ENCODE measurements around the gene MRTFB. TPM values are rescaled to one million over a fixed set of nuclear protein-coding genes. Genes with fewer than 3 reads are reported as not detected.
A peak's percentile ranks its signal among the peaks of the same experiment; 100 is the strongest.

MRTFB gene
- total and polyA plus RNA-seq, 4 donors, result 19.1 to 32.1 (median 25.1) TPM

DNA sequence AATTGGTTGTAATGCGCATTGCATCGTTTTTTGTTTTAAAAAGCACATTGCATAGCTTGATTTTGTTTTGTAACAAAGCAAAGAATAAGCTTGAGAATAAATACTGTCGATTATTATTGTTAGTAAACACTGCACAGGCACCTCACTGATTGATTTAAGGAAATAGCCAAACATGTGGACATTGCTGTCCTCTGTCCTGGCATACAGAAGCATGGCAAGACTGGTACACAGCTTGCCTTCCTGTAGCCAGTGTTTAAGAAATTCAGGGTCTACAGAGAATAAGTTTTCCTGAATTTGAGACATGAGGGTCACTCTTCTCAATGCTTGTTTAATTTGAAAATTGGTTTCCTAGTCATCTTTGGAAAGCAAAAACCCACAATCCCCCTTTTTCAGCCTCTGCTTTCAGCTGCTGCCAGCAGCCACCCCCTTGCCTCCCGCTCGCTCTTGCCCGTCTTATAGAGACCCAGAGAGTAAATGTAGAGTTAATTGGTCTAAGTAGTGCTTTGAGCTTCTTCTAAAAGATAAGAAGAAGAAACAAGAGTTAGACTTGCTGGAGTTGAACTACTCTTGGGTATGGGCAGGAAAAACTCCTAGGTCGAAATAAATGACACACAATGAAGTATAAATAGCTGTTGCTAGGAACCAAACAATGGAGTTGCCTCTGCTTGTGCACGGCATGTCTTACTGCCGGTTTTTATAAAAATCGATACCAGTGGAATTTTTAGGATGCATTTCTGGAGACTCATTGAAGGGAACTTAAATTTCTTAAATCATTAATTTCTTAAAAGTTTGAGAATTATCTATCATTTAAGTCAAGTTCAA lies 116.6 kb downstream of the MRTFB start:
- H3K4me3 ChIP-seq (ENCODE audit: low read depth, low read length), result peak overlapping the region; percentile 40
- 20% methylated on average over 1 of the region's 10 CpGs for WGBS (ENCODE audit: insufficient coverage)
- no peaks in the 10 kb centered on the region for H3K9me3 ChIP-seq (ENCODE audit: control insufficient read depth, insufficient read depth, low read length)
- no peaks in the 10 kb centered on the region for H3K27me3 ChIP-seq (ENCODE audit: control insufficient read depth, insufficient read depth, low read length)
- H3K4me1 ChIP-seq (ENCODE audit: control insufficient read depth, insufficient read depth, low read length), result peaks cover 8% of the 10 kb centered on the region
- peak in 2 of 6 donors; percentile 27 to 43 for DNase-seq (ENCODE audit: low read depth in 4 of 6, low spot score in 6 of 6)
- no peaks in the 10 kb centered on the region for H3K36me3 ChIP-seq (ENCODE audit: control insufficient read depth, insufficient read depth, low read length)
- H3K27ac ChIP-seq (ENCODE audit: low read depth, low read length), result peak overlapping the region; percentile 68

DNA sequence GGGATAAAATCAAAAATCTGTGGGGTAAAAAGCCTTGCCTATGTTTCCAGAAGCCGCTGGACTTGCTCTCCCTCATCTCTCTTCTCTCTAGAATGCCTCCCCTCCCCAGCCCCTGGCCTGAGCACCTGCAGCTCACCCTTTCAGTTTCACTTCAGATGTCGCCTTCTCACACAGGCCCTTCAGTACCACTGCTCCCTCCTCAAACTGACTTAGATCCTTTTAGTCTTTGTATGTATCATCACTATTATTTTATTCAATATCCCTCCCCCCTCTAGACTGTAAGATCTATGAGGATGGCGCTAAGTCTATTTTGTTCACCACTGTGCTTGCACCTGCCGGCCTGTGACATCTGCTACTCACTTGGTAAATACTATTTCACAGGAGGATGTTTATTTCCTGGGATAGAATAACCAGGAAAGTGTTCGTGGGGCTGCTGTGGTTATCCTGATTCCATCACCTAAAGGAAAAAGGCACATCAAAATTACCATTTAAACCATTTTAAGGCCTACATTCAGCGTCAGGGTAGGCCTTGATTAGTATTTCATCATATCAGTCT lies 122.3 kb downstream of the MRTFB start:
- no peaks in the 10 kb centered on the region for H3K27me3 ChIP-seq (ENCODE audit: control insufficient read depth, insufficient read depth, low read length)
- H3K4me3 ChIP-seq (ENCODE audit: low read depth, low read length), result no peak overlapping the region
- no peaks in the 10 kb centered on the region for H3K4me1 ChIP-seq (ENCODE audit: control insufficient read depth, insufficient read depth, low read length)
- H3K36me3 ChIP-seq (ENCODE audit: control insufficient read depth, insufficient read depth, low read length), result no peaks in the 10 kb centered on the region
- DNase-seq (ENCODE audit: low read depth in 4 of 6, low spot score in 6 of 6), result no peak
- no peak overlapping the region for H3K27ac ChIP-seq (ENCODE audit: low read depth, low read length)
- WGBS (ENCODE audit: insufficient coverage), result 80% methylated on average over 2 of the region's 6 CpGs
- H3K9me3 ChIP-seq (ENCODE audit: control insufficient read depth, insufficient read depth, low read length), result no peaks in the 10 kb centered on the region

DNA sequence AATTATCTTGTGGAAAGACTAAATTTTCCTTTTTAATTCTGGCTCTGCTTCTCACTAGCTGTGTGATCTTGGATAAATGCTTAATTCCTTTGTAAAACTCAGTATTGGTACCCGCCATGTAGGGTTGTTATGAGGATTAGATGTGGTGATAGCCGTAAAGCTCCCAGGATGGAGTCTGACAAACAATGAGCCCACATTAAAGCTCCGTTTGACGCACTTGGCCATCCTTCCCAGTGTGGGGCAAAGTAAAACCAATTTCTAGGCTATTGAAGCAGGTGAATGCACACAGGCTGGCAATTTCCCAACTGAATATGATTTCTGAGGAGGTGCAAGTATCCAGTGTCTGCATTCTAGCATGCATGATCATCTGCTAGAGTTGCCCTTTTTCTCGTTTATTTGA lies 123.6 kb downstream of the MRTFB start:
- no peak overlapping the region for H3K4me3 ChIP-seq (ENCODE audit: low read depth, low read length)
- no peak overlapping the region for H3K27ac ChIP-seq (ENCODE audit: low read depth, low read length)
- H3K36me3 ChIP-seq (ENCODE audit: control insufficient read depth, insufficient read depth, low read length), result no peaks in the 10 kb centered on the region
- H3K9me3 ChIP-seq (ENCODE audit: control insufficient read depth, insufficient read depth, low read length), result no peaks in the 10 kb centered on the region
- peak in 1 of 6 donors; percentile 48 for DNase-seq (ENCODE audit: low read depth in 4 of 6, low spot score in 6 of 6)
- H3K4me1 ChIP-seq (ENCODE audit: control insufficient read depth, insufficient read depth, low read length), result no peaks in the 10 kb centered on the region
- WGBS (ENCODE audit: insufficient coverage), result 65% methylated on average over 3 of the region's 5 CpGs
- no peaks in the 10 kb centered on the region for H3K27me3 ChIP-seq (ENCODE audit: control insufficient read depth, insufficient read depth, low read length)

- peak in 2 of 6 donors; percentile 56 to 76 for DNase-seq (ENCODE audit: low read depth in 4 of 6, low spot score in 6 of 6)
- Histone ChIP-seq H3K9me3 (ENCODE audit: control insufficient read depth, insufficient read depth, low read length) (no peaks in the 10 kb centered on the region), H3K4me3 (ENCODE audit: low read depth, low read length) (no peak overlapping the region), H3K4me1 (ENCODE audit: control insufficient read depth, insufficient read depth, low read length) (no peaks in the 10 kb centered on the region), H3K27me3 (ENCODE audit: control insufficient read depth, insufficient read depth, low read length) (no peaks in the 10 kb centered on the region), H3K27ac (ENCODE audit: low read depth, low read length) (no peak overlapping the region), H3K36me3 (ENCODE audit: control insufficient read depth, insufficient read depth, low read length) (no peaks in the 10 kb centered on the region)
- WGBS (ENCODE audit: insufficient coverage), result no CpG with 5 or more reads among the region's 2 CpGs
These were observed 124.9 kb downstream of the MRTFB start for GRCh38 chr16:14196011-14196410.

DNA sequence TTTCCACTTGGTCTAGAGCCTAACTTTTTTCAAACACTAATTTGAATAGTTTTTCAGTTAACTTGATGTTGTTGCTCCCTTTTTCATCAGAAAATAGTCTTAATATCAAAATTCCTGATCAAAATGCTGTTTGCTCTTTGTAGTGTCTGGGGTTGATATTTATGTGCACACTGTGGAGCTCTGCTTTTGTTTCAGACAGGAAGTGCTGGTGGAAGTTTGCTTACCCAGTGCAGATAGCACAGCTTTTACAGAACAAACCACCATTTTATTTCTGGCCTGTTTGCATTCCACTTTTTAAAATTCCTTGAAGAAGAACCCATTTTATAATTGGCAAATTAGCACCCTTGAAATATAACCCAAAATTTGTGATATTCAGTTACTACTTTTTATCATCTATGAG lies 125.4 kb downstream of the MRTFB start:
- no peak overlapping the region for H3K4me3 ChIP-seq (ENCODE audit: low read depth, low read length)
- DNase-seq (ENCODE audit: low read depth in 4 of 6, low spot score in 6 of 6), result no peak

DNA sequence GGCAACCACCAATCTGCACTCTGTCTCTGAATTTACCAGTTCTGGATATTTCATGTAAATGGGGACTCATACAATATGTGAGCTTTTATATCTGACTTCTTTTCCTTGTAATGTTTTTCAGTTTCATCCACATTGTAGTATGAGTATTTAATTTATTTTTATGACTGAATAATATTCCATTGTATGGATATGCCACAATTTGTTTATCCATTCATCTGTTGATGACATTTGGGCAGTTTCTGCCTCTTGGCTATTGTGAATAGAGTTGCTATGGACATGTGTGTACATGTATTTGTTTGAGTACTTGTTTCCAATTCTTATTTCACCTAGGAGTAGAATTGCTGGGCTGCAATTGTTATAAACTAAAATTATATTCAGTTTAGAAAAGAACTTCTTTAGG lies 126.9 kb downstream of the MRTFB start:
- no peaks in the 10 kb centered on the region for H3K4me1 ChIP-seq (ENCODE audit: control insufficient read depth, insufficient read depth, low read length)
- H3K4me3 ChIP-seq (ENCODE audit: low read depth, low read length), result no peak overlapping the region
- H3K27ac ChIP-seq (ENCODE audit: low read depth, low read length), result no peak overlapping the region
- no peaks in the 10 kb centered on the region for H3K27me3 ChIP-seq (ENCODE audit: control insufficient read depth, insufficient read depth, low read length)
- H3K9me3 ChIP-seq (ENCODE audit: control insufficient read depth, insufficient read depth, low read length), result no peaks in the 10 kb centered on the region
- no peak for DNase-seq (ENCODE audit: low read depth in 4 of 6, low spot score in 6 of 6)
- no peaks in the 10 kb centered on the region for H3K36me3 ChIP-seq (ENCODE audit: control insufficient read depth, insufficient read depth, low read length)

More for the DNA sequence above, 125.4 kb downstream of the MRTFB start:
- Histone ChIP-seq H3K27me3 (ENCODE audit: control insufficient read depth, insufficient read depth, low read length) (no peaks in the 10 kb centered on the region), H3K36me3 (ENCODE audit: control insufficient read depth, insufficient read depth, low read length) (no peaks in the 10 kb centered on the region), H3K27ac (ENCODE audit: low read depth, low read length) (no peak overlapping the region), H3K9me3 (ENCODE audit: control insufficient read depth, insufficient read depth, low read length) (no peaks in the 10 kb centered on the region), H3K4me1 (ENCODE audit: control insufficient read depth, insufficient read depth, low read length) (no peaks in the 10 kb centered on the region)

GRCh38 chr16:14198572-14198971 lies 127.5 kb downstream of the MRTFB start:
- Histone ChIP-seq H3K27ac (ENCODE audit: low read depth, low read length) (no peak overlapping the region), H3K4me1 (ENCODE audit: control insufficient read depth, insufficient read depth, low read length) (no peaks in the 10 kb centered on the region), H3K9me3 (ENCODE audit: control insufficient read depth, insufficient read depth, low read length) (no peaks in the 10 kb centered on the region), H3K4me3 (ENCODE audit: low read depth, low read length) (no peak overlapping the region), H3K36me3 (ENCODE audit: control insufficient read depth, insufficient read depth, low read length) (no peaks in the 10 kb centered on the region), H3K27me3 (ENCODE audit: control insufficient read depth, insufficient read depth, low read length) (no peaks in the 10 kb centered on the region)
- DNase-seq (ENCODE audit: low read depth in 4 of 6, low spot score in 6 of 6), result no peak
- no CpG with 5 or more reads among the region's 1 CpG for WGBS (ENCODE audit: insufficient coverage)

- no peak for DNase-seq (ENCODE audit: low read depth in 4 of 6, low spot score in 6 of 6)
- no peak overlapping the region for H3K4me3 ChIP-seq (ENCODE audit: low read depth, low read length)
- no peaks in the 10 kb centered on the region for H3K9me3 ChIP-seq (ENCODE audit: control insufficient read depth, insufficient read depth, low read length)
- H3K4me1 ChIP-seq (ENCODE audit: control insufficient read depth, insufficient read depth, low read length), result no peaks in the 10 kb centered on the region
- no peak overlapping the region for H3K27ac ChIP-seq (ENCODE audit: low read depth, low read length)
- WGBS (ENCODE audit: insufficient coverage), result 90% methylated on average over 4 of the region's 4 CpGs
- no peaks in the 10 kb centered on the region for H3K36me3 ChIP-seq (ENCODE audit: control insufficient read depth, insufficient read depth, low read length)
- no peaks in the 10 kb centered on the region for H3K27me3 ChIP-seq (ENCODE audit: control insufficient read depth, insufficient read depth, low read length)
These were observed 128.1 kb downstream of the MRTFB start for GRCh38 chr16:14199199-14199598.

DNA sequence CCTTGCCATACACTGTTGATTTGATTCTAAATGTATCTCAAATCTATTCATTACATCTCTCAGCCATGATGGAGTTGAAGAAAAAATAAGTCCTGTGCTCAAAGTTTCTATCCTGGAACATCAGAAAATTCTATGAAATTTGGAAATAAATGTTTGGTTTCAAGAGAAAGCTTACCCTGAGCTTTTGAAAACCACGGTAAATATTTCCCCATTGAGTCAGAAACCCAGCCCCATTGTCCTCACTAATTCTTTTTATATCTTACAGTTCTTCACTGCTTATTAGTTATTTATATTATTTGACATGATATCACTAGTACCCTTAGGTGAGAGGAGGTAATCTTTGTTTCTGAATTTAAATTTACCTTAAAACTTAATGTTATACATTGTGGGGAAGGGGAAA lies 128.5 kb downstream of the MRTFB start:
- no CpG with 5 or more reads among the region's 1 CpG for WGBS (ENCODE audit: insufficient coverage)
- Histone ChIP-seq H3K27ac (ENCODE audit: low read depth, low read length) (no peak overlapping the region), H3K4me3 (ENCODE audit: low read depth, low read length) (no peak overlapping the region), H3K27me3 (ENCODE audit: control insufficient read depth, insufficient read depth, low read length) (no peaks in the 10 kb centered on the region), H3K36me3 (ENCODE audit: control insufficient read depth, insufficient read depth, low read length) (no peaks in the 10 kb centered on the region), H3K4me1 (ENCODE audit: control insufficient read depth, insufficient read depth, low read length) (no peaks in the 10 kb centered on the region), H3K9me3 (ENCODE audit: control insufficient read depth, insufficient read depth, low read length) (no peaks in the 10 kb centered on the region)
- no peak for DNase-seq (ENCODE audit: low read depth in 4 of 6, low spot score in 6 of 6)

GRCh38 chr16:14202095-14202494 lies 131.0 kb downstream of the MRTFB start:
- H3K4me3 ChIP-seq (ENCODE audit: low read depth, low read length), result no peak overlapping the region
- no CpG with 5 or more reads among the region's 3 CpGs for WGBS (ENCODE audit: insufficient coverage)
- H3K27ac ChIP-seq (ENCODE audit: low read depth, low read length), result no peak overlapping the region

More at GRCh38 chr16:14202095-14202494, 131.0 kb downstream of the MRTFB start:
- Histone ChIP-seq H3K27me3 (ENCODE audit: control insufficient read depth, insufficient read depth, low read length) (no peaks in the 10 kb centered on the region), H3K36me3 (ENCODE audit: control insufficient read depth, insufficient read depth, low read length) (no peaks in the 10 kb centered on the region), H3K4me1 (ENCODE audit: control insufficient read depth, insufficient read depth, low read length) (no peaks in the 10 kb centered on the region), H3K9me3 (ENCODE audit: control insufficient read depth, insufficient read depth, low read length) (no peaks in the 10 kb centered on the region)
- DNase-seq (ENCODE audit: low read depth in 4 of 6, low spot score in 6 of 6), result no peak

Measured in spinal cord (tissue), 10 donors.